HL-60 (cell line): ENCODE results near the gene HOXB1.

Source experiments
- POLR2AphosphoS5 ChIP-seq: IDR thresholded peaks from 2 replicates; pipeline ENCODE4 v1.6.1; 2012; ENCODE audit warnings: low read depth
- TF ChIP-seq, protein P1 (sequence below): IDR thresholded peaks from one replicate; pipeline ENCODE4 v1.5.1; 2011; ENCODE audit warnings: low read length, control low read depth, inconsistent platforms; ENCODE audit not compliant: insufficient read depth
- TF ChIP-seq, protein P2 (sequence below): IDR thresholded peaks from 2 replicates; pipeline ENCODE4 v1.6.1; 2012; ENCODE audit warnings: low read depth; ENCODE audit not compliant: insufficient replicate concordance

DNA sequence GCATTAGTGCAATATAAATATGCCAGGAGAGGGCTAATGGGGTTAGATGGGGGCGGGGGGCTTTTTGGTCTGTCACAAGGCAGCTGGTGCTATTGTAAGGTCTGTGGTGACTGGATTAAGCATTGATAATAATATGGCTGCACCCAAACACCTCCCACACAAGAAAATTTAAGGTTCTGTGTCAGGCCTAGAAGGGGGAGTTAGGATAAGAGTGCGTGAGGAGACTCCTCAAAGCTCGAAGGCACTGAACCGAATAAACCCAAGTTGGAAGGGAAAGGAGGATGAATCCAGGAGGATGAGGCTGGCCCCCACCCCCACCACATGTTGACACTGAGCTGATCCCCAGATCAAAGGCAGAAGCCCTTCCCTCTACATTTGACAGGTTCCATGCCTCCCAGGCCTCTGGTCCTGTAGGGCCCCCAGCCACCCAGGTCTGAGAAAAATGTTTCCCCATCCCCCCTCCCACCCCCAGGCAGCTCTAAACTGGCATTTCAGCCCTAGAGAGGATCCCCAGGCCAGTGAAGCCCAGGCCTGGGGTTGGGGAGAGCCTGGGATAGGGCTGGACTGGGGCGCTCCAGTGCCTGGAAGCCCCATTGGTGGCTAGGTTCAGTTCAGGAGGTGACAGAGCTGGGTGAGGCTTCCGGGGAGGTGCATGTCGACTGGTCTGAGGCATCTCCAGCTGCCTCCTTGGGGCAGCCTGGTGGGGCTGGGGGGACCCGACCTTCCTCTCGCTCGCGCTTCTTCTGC, 1.7 kb downstream of the HOXB1 start:
- TF ChIP-seq, protein P1, sequence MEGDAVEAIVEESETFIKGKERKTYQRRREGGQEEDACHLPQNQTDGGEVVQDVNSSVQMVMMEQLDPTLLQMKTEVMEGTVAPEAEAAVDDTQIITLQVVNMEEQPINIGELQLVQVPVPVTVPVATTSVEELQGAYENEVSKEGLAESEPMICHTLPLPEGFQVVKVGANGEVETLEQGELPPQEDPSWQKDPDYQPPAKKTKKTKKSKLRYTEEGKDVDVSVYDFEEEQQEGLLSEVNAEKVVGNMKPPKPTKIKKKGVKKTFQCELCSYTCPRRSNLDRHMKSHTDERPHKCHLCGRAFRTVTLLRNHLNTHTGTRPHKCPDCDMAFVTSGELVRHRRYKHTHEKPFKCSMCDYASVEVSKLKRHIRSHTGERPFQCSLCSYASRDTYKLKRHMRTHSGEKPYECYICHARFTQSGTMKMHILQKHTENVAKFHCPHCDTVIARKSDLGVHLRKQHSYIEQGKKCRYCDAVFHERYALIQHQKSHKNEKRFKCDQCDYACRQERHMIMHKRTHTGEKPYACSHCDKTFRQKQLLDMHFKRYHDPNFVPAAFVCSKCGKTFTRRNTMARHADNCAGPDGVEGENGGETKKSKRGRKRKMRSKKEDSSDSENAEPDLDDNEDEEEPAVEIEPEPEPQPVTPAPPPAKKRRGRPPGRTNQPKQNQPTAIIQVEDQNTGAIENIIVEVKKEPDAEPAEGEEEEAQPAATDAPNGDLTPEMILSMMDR: no peak
- TF ChIP-seq POLR2AphosphoS5: no peak
- TF ChIP-seq, protein P2, sequence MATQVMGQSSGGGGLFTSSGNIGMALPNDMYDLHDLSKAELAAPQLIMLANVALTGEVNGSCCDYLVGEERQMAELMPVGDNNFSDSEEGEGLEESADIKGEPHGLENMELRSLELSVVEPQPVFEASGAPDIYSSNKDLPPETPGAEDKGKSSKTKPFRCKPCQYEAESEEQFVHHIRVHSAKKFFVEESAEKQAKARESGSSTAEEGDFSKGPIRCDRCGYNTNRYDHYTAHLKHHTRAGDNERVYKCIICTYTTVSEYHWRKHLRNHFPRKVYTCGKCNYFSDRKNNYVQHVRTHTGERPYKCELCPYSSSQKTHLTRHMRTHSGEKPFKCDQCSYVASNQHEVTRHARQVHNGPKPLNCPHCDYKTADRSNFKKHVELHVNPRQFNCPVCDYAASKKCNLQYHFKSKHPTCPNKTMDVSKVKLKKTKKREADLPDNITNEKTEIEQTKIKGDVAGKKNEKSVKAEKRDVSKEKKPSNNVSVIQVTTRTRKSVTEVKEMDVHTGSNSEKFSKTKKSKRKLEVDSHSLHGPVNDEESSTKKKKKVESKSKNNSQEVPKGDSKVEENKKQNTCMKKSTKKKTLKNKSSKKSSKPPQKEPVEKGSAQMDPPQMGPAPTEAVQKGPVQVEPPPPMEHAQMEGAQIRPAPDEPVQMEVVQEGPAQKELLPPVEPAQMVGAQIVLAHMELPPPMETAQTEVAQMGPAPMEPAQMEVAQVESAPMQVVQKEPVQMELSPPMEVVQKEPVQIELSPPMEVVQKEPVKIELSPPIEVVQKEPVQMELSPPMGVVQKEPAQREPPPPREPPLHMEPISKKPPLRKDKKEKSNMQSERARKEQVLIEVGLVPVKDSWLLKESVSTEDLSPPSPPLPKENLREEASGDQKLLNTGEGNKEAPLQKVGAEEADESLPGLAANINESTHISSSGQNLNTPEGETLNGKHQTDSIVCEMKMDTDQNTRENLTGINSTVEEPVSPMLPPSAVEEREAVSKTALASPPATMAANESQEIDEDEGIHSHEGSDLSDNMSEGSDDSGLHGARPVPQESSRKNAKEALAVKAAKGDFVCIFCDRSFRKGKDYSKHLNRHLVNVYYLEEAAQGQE: no peak
